ENCODE measurements around the gene MTR.
"Not testable (repeated sequence)": the region's sequence is repeated elsewhere in the genome, so short reads cannot be mapped to it uniquely, and the experiment has no call there.

GRCh38 chr1:236911047-236911446 lies 116.0 kb downstream of the MTR start:
- TF ChIP-seq CTCF (IDR thresholded peaks at IDR 0.05); ZFX (IDR thresholded peaks at IDR 0.05; ENCODE audit: borderline replicate concordance): not testable (repeated sequence)
